Ovary (tissue), 9 donors: ENCODE data around the gene SBK2. TPM values are rescaled to one million over a fixed set of nuclear protein-coding genes. Genes with fewer than 3 reads are reported as not detected.

Source experiments
- DNase-seq, 5 donors: peaks; one replicate each; pipeline ENCODE4 v3.0.0-alpha.2; 2019 to 2020
- H3K27ac ChIP-seq, 2 donors: fragments of 200-600 bp; one replicate each; pipeline versions ENCODE4 v1.5.1 to v1.8.0; 2019 to 2022
- H3K27me3 ChIP-seq: fragments of 200-600 bp; one replicate; pipeline ENCODE4 v1.8.0; 2022
- H3K36me3 ChIP-seq: fragments of 200-600 bp; sonication (generic); one replicate; pipeline ENCODE4 v1.5.1; 2019
- H3K4me1 ChIP-seq: one replicate; pipeline ENCODE4 v1.8.1; 2013; ENCODE audit warnings: mild to moderate bottlenecking, moderate library complexity; ENCODE audit not compliant: insufficient read depth
- H3K4me3 ChIP-seq: fragments of 200-600 bp; sonication (generic); one replicate; pipeline ENCODE4 v1.5.1; 2017
- H3K9me3 ChIP-seq, 2 donors: fragments of 200-600 bp in 1 of 2; sonication (generic) in 1 of 2; one replicate each; pipeline versions ENCODE4 v1.5.1 to v1.8.1; 2013 to 2019; ENCODE audit warnings: mild to moderate bottlenecking in 1 of 2, moderate library complexity in 1 of 2
- CTCF ChIP-seq, 3 donors: fragments of 450-650 bp in 2 of 3; fragments of 200-600 bp in 1 of 3; IDR thresholded peaks; one replicate each; pipeline versions ENCODE4 v1.5.1 to v1.8.0; 2016 to 2022; ENCODE audit warnings: antibody characterized with exemption in 3 of 3, mild to moderate bottlenecking in 1 of 3
- EP300 ChIP-seq: sonication (generic); formaldehyde crosslinking; IDR thresholded peaks from one replicate; pipeline ENCODE4 v1.6.1; 2017; ENCODE audit warnings: antibody characterized with exemption
- POLR2A ChIP-seq: fragments of 450-650 bp; IDR thresholded peaks from one replicate; pipeline ENCODE4 v1.6.1; 2017; ENCODE audit warnings: antibody characterized with exemption, mild to moderate bottlenecking, moderate library complexity
- WGBS, 3 donors: extraction: QIAGEN DNeasy Blood & Tissue Kit in 1 of 3; methylation state at CpG; one replicate each; pipeline versions ENCODE4 v1.1.5 to v1.1.7; 2013 to 2017; 5-methylcytosine and 5-hydroxymethylcytosine counted together
- intact Hi-C, 4 donors: fragments of 100-400 bp; cut with DNase I; formaldehyde crosslinking; loops; one replicate each; pipeline versions ENCODE4 v1.11.0 to v1.15.1; 2022 to 2023
- polyA plus RNA-seq, 2 donors: library from polyadenylated mRNA; stranded (reverse); fragments of 200-250 nt in 1 of 2; fragments of 350-450 nt in 1 of 2; fragmentation: Illumina TruSeq in 1 of 2; extraction: RNeasy Lipid Tissue Mini Kit (QIAGEN cat#74804) in 1 of 2; gene quantifications; one replicate each; pipeline ENCODE4 v1.2.3, GENCODE V29; 2013 to 2014
- total RNA-seq, 7 donors: library from RNA; depleted of rRNA in 2 of 7; stranded (reverse); fragments of >200 nt in 2 of 7; fragmentation: NEBNext Ultra II Directional in 3 of 7; extraction: Animal tissue kit (Norgen Biotek cat#: 25700) in 3 of 7; gene quantifications; one replicate each; pipeline versions ENCODE4 v1.1.0 to v1.2.4, GENCODE V29; 2016 to 2023
- donor health status: DM: no; HTN: no; CAD: no; lungs with moderate emphysema.
- donor health status: DM: no; HTN: no; CAD: no.
- donor health status: Bipolar disorder and iron deficiency.
- donor health status: DM: yes; HTN: yes; CAD: no.
- donor health status: DM: no; HTN: no; CAD: no.
- donor health status: DM: yes; HTN: yes; CAD: no.

SBK2 gene
- total and polyA plus RNA-seq, 9 donors = 0.20 to 1.0 TPM; not detected in 7

- H3K4me1 ChIP-seq = peaks cover 31% of the 10 kb centered on the region
Measured at GRCh38 chr19:55489711-55490477, 47.0 kb downstream of the SBK2 start.

GRCh38 chr19:55488986-55489710 is 47.8 kb downstream of the SBK2 start:
- Histone ChIP-seq H3K4me1 (peaks cover 35% of the 10 kb centered on the region), H3K36me3 (no peaks in the 10 kb centered on the region), H3K4me3 (no peak overlapping the region), H3K9me3 (no peaks in the 10 kb centered on the region), H3K27me3 (no peaks in the 10 kb centered on the region), H3K27ac (peak overlapping the region; percentile 79 to 85)
- TF ChIP-seq EP300 (no peak), POLR2A (no peak), CTCF (IDR thresholded peaks at IDR 0.05) (no peak)
- intact Hi-C loops = no loop called here
- DNase-seq = peak in 4 of 5 donors; percentile 55 to 74 (median 69)
- WGBS, 3 donors = 70 to 79% (median 78%) methylated on average over 20 to 36 of the region's 36 CpGs

More at GRCh38 chr19:55489711-55490477, 47.0 kb downstream of the SBK2 start:
- TF ChIP-seq EP300 (no peak), POLR2A (no peak), CTCF (IDR thresholded peaks at IDR 0.05) (no peak)
- no peaks in the 10 kb centered on the region for H3K27me3 ChIP-seq
- 75 to 89% (median 81%) methylated on average over 9 to 21 of the region's 21 CpGs for WGBS, 3 donors
- no peaks in the 10 kb centered on the region for H3K9me3 ChIP-seq
- H3K36me3 ChIP-seq = no peaks in the 10 kb centered on the region
- DNase-seq = peak in 4 of 5 donors; percentile 33 to 62 (median 58)
- peak overlapping the region; percentile 79 to 85 for H3K27ac ChIP-seq
- H3K4me3 ChIP-seq = no peak overlapping the region
- intact Hi-C loops = no loop called here

- H3K36me3 ChIP-seq = no peaks in the 10 kb centered on the region
- no peaks in the 10 kb centered on the region for H3K27me3 ChIP-seq
- intact Hi-C loops = no loop called here
- WGBS, 3 donors = 2 to 5% (median 4%) methylated on average over 15 to 21 of the region's 21 CpGs
- TF ChIP-seq EP300 = no peak
- TF ChIP-seq CTCF (IDR thresholded peaks at IDR 0.05) = no peak
- TF ChIP-seq POLR2A = no peak
- H3K4me1 ChIP-seq = peaks cover 30% of the 10 kb centered on the region
- DNase-seq = peak in 4 of 5 donors; percentile 70 to 80 (median 75)
- H3K4me3 ChIP-seq = no peak within 1 kb of the TSS
- no peaks in the 10 kb centered on the region for H3K9me3 ChIP-seq
- H3K27ac ChIP-seq = peak within 1 kb of the TSS; percentile 85 to 89
Measured at GRCh38 chr19:55487924-55488687, 48.8 kb downstream of the SBK2 start, which contains the start of gene SSC5D. SSC5D (plus strand) TSS chr19:55488436; CDS start chr19:55488590, 154 bp downstream.
